Effector CD4-positive, alpha-beta T cell (primary cell): ENCODE measurements around the gene THRB.

Source experiments
- DNase-seq: peaks from one replicate; pipeline ENCODE4 v3.0.0-alpha.2; 2020

Gene THRB

DNA sequence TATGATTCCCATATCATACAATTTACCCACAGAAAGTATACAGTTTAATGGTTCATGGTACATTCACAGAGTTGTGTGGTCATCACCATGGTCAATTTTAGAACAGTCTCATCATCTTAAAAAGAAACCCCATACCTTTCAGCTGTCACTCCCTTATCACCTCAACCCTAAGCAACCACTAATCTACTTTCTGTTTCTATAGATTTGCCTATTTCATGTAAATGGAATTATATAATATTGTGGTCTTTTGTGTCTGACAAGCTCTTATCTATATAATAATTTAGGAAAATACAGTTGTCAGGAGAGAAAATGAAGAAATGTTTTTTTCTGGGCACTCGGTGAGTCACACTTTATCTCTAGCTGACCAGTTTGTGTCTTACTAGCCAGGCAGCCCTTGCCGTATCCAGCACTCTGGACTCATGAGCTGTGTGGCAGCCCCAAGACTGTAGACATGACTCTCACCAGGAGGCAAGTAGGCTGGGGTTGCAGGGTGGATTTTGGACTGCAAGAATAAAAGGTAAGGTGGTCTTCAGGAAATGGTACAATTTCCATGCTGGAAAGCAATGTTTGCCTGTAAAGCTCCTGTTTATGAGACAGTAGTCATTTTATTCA lies 234.6 kb downstream of the THRB start:
- DNase-seq = no peak

DNA sequence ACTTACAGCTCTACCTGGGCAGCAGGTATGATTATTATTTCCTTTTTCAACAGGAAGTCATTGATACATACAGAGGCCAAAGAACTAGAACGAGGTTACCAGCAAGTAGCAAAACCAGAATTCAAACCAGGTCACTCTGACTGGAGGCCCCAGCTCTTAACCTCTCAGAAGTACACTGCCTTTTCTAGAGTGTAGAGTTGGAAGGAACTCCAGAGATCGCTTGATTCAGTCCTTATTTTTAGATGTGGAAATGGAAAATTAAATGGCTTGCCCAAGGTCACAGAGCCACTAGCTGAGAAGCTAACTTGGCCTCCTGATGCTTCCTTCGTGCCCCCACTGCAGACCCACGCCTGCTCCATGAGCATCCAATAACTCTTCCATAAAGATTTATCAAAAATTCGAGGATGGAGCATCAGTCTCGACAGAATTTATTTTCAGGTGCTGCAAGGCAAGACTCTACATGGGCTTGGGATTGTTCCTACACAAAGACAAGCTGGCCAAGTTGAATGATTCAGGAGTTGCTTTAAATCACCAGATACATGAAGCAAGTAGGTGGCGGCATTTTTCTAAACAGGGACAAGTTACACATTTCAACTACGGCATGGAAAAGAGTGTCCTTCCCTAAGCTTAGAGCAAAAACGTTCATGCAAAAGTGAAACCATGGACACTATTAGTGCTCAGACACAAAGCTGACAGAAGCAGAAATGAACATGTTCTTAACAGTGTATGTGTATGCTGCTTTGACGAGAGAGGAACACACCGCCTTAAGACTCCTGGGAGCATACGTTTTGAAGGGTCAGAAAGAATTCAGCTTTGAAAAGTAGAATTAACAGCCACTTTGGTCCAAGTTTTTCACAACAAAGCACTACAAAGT lies 235.7 kb downstream of the THRB start:
- DNase-seq = no peak

DNA sequence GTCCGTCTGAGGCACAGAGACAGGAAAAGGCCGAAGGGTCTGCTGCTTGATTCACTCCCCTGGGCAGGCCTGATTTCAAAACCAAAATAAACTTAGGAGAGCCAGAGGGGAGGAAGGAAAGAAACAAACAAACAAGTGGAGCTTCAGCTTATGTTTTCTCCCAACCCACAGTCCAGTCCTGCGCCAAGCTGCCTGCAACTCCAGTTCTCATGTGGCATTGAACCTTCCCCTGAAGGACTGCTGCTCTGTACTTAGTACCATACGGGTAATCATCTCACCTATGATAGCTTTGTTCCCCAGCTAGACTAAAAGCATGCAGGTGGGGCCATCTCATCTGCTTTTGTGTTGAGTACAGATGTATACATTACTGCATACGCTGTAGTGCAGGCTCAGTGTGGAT lies 236.4 kb downstream of the THRB start:
- no peak for DNase-seq

- no peak for DNase-seq
Measured at GRCh38 chr3:24255414-24255813, 239.2 kb downstream of the THRB start.

DNA sequence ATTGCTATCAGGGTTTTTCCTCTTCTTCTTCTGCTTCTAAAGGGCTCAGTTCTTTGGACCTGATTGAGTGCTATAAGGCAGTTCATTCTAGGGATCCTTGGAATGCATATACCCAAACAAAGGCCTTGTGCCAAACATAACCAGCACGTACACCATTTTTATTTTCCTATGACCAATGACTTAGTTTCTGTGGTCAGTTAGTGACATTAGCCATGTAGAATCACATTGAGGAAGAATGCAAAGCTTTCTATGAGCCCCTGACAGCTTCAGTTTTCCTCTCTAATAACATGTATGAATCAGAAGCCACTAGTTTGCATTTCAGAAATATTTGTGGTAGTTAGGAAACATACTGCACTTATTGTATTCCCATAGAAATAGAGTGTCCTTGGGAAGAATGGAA lies 240.0 kb downstream of the THRB start:
- DNase-seq = no peak

DNA sequence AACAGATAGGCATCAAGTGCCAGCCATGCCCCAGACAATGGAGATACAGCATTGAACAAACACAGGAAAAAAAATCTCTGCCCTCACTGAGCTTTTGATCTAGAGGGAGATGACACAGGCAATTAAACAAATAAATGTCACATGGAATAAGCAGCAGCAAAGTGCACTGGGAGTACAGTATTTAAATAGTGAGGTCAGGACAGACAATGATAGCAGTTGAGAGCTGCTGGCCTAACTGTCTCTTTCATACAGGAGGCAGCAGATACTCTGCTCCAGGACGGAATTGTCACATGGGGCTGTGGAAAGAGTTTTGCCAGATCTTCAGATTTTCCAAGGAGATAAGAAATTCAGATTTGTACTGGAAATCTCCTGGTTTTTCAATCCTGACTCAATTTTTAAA lies 241.3 kb downstream of the THRB start:
- DNase-seq = no peak

- DNase-seq = no peak
Measured at GRCh38 chr3:24249523-24249922, 245.1 kb downstream of the THRB start.

- no peak for DNase-seq
Measured at GRCh38 chr3:24245056-24245455, 249.6 kb downstream of the THRB start.

DNA sequence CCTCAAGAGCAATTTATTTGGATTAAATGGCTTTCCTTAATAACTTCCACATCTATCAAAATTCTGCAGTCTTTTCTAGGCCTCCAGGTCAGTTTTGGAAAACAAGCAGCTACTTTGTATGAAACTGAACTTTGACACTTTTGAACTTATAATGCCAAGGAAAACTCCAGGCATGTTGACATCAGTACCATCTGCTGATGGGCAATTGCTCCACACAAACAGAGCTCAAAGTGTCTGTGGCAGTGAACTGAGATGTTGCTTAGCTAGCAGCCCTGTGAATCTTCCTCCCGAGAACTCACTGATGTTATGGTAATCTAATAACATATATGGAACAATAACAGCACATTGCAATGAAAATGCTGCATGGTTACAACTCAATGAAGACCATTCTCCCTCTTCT lies 250.2 kb downstream of the THRB start:
- DNase-seq = no peak

GRCh38 chr3:24242012-24242698 lies 252.5 kb downstream of the THRB start:
- DNase-seq = no peak

DNA sequence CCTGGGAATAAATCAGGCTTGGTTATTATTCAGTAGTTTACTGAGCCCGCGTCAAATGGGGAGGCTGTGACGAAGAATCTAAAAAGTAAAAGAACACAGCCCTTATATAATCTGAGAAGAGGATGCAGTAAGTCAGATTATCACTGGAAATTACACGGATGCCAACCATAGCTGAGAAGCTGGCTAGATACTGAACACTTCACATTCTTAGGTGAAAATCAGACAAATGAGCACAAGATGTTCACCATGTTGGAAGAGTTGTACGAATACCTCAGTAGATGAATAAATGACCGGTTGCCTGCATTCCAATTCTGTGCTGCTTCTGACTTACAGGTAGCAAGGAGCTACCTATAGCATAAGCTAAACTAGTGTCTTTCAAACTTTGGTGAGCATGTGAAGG lies 254.3 kb downstream of the THRB start:
- DNase-seq = no peak

DNA sequence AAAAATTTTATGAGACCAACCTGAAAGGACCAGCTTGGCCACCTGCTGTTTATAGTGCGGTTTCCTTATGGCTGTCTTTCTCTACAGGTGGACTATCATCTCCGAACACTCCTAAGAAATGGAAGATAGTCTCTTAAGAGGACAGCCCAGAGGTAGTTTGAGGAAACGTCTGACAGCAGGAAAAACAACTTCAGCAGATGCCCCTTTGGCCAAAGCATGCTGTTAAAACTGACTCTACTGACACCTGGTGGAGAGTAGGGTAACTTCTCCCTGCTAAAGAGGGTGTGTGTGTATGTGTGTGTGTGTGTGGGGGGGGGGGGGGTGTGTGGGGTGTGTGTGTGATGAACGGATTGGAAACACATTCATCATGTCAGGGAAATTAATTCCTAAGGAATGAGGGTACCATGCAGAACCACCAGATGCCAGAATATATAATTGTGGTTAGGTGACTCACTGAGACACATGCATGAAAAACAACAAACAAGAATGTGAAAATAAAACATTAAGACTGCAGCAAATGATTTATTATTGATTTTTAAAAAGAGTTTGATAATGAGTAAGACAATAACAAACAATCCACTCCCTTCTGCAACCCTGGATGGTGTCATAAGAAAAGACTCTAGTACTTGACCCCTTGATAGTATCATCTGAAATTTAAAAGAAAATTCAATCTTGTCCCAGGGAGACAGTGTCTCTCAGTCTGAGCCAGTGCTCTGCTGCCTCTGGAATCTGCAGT lies 256.5 kb downstream of the THRB start:
- DNase-seq = peak; percentile 9

DNA sequence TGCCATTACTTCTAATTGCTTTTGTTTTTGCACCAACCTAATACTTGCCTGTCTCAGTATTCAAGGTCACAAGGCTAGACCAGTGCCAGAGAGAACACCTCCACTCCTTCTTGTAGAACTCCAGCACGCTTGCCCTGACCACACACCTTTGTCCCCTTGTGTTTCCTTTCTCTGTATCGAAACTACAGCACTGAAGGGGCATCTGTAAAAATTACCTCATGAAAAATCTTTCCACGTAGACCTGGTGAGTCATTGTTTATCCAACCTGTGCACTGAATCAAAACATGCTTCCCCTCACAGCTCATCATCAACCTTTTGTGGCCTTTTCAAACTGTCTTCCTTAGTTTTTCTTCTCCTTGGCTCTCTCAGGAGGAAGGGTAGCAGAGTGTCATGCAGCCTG lies 259.5 kb downstream of the THRB start:
- DNase-seq = no peak

- no peak for DNase-seq
Measured at GRCh38 chr3:24232784-24233183, 261.9 kb downstream of the THRB start.

GRCh38 chr3:24229468-24230221 lies 265.0 kb downstream of the THRB start:
- no peak for DNase-seq

DNA sequence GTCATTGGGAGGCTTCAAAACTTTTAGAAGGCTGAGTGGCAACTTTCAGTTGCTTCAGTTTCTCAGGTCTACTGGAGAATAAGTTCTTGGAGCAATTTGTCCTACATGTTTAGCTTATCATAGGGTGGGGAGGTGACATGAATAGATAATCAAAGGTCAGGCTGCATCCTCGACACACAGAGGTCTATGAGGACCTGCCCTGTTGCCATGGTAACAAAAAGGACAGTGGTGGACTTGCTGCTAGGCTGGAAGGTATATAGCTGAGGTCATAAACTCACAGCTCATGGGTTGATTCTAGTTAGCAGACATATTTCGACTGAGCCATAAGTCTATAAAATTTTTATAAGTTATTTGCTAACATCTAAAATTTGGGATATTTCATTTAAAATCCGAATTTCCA lies 267.0 kb downstream of the THRB start:
- DNase-seq = no peak

DNA sequence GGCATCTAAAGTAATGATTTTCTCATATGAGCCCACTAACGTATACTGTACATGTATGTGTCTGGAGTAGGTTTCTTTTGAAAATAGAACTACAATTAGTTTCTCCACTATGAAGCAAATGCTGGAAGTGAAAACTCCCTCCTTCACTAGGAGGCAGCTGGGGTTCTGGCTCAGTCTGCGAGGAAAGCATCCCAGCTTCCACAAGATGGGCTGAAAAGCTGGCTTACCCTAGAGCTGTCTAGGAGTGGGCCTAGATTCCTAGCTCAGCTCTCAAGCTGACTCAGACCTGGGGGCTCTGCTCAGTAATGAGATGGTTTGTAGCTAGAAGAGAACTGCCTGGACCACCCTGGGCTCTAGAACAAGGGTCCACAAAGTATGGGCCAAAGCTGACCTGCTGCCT lies 268.3 kb downstream of the THRB start:
- DNase-seq = no peak

GRCh38 chr3:24225385-24225950 lies 269.2 kb downstream of the THRB start:
- no peak for DNase-seq

- no peak for DNase-seq
Measured at GRCh38 chr3:24224666-24225384, 269.8 kb downstream of the THRB start.

GRCh38 chr3:24222165-24222805 lies 272.4 kb downstream of the THRB start:
- DNase-seq = no peak
